Suppressor macrophage treated with lipopolysaccharide for 4 hours (primary cell): Measurements from ENCODE around the gene OR4Q3.
"Not testable (repeated sequence)": the region's sequence is repeated elsewhere in the genome, so short reads cannot be mapped to it uniquely, and the experiment has no call there.

Source experiments
- DNase-seq: peaks from one replicate; pipeline ENCODE4 v3.0.0-alpha.2; 2020

OR4Q3 gene

DNA sequence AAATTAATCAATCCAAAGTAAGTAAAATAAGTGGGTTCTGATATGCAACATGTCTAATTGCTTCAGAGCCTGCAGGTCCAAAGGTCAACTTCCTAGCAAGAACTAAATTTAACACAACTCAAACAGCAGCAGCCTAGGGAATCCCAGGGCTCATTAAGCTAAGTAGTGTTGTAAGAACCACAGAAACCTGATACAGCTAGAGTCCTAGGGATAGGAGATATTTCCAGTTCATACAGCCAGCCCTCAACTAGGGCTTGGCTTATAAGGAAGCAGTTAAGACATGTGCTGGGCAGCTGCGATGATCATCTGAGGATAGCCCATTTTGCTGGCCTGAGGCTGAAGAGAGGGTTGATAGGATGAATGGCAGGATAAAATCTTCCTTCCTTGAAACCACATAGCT, at the start of gene OR4Q3:
Gene OR4Q3 (plus strand): TSS at position 316 of the 400 bp plus-strand sequence.
- DNase-seq = no peak

DNA sequence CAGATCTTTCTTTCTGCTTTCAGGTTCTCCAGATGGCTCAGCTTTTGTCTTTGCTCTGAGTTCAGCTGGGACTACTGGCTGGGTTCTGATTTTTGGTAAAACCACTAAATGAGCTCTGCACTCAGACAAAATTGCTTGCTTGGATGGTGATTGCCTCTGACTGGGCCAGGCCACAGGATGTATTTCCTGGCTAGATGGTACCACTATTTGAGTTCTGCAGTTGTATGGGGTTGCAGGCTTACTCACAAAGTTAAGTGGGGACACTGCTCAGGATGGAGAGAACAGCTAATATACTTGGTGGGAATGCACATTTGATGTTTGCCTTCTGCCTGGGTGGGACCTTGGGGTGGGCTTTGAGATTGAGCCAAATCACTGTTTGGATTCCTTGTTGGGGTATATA, 14.0 kb upstream of the OR4Q3 start:
- DNase-seq = no peak

DNA sequence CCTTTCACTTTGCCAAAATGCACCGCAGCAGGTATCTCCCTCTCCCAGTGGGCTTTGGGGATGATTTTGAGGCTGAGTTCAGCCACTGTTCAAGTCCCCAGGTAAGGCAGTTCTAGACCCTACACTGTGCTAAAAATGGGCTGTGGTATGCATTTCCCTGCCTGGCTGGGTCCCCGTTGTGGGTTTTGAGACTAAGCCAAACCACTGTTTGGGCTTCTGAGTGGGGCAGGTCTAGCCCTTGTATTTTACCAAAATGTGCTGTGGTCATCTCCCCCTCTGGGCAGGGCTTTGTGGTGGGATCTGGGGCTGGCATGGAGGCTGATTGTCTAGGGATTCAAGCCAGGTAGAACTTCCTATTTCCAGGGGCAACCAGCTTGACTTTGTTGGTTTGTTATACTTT, 13.6 kb upstream of the OR4Q3 start:
- no peak for DNase-seq

DNA sequence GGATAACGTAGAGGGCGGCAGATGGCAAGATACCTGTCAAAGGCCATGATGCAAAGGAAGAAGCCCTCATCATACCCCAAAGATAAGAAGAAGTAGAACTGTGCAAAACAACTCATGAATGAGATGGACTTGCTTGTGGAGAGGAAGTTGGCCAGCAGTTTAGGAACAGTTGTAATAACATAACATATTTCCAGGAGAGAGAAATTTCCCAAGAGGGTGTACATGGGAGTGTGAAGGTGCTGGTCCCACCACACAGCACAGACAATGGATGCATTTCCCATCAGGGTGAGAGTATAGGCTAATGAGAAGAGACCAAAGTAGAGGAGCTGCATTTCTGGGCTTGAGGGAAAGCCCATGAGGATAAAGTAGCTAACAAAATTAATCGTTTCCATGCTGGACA, 9.5 kb upstream of the OR4Q3 start:
- not testable (repeated sequence) for DNase-seq

DNA sequence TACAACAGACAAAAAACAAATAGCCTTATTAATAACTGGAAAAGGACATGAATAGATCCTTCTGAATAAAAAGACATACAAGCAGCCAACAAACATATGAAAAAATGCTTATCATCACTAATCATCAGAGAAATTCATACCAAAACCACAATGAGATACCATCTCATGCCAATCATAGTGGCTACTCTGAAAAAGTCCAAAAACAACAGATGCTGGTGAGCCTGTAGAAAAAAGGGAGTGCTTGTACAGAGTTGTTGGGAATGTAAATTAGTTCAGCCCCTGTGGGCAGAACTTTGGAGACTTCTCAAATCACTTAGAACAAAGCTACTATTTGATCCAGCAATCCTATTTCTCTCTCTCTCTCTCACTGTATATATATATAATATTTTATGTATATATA, 8.9 kb downstream of the OR4Q3 start:
- DNase-seq = not testable (repeated sequence)

DNA sequence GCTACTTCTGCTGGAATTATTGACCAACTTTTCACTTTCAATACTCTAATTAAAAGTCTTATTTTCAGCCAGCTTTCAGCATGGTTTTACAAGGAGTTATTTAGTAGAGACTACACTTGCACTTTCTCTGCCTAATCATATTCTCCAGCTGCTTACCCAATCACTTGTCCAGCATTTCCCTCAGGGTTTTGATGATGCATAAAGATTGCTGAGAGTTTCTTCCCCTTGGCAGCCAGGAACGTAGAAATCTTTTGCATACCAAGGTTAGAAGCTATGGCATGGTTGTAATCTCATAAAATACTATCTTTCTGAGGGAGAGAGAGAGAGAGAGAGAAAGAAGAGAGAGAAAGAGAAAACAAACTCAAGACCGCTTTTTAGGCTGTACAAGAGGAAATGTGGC, 10.8 kb downstream of the OR4Q3 start:
- DNase-seq = no peak

DNA sequence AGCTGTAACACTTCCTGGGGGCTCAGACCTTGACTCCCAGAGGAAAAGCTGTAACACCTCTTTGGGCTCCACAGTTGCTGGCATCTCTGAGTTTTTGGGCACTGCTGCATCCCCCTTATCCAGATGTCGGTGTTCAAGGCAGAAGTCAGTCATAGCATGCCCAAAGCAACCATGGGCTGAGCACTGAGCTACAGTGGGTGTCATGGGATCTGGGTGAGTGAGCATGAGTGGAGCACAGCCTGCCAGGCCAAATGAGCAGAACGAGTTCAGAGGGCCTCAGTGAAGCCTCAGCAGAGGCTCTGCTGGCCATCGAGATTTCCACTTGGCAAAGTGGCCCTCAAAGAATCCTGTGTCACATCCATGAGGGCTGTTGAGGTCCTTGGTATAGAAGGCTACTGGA, 28.1 kb downstream of the OR4Q3 start:
- not testable (repeated sequence) for DNase-seq

DNA sequence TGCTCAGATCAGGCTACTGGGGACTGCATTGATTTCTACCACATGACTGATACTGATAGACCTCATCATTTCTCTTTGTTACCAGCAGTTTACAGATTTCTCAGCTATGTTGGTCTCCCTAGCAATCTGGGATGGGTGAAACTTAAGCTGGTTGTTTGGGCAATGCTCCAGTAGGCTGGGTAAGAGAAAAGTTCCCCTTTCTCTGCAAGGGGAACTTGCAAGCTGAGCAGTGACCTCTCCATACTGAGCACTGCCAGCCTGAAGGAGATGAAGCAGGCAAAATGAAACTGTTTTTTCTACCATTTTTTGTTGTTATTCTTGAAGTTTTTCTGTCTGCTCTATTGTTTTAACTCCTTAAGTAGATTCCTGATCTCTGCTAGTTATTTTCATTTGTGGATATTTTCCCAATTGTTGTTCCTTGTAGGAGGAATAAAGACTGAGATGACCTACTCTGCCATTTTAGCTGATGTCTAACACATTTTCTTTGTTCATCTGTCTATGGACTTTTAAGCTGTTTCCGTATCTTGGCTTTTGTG, 28.6 kb downstream of the OR4Q3 start:
- DNase-seq = peak; percentile 2

DNA sequence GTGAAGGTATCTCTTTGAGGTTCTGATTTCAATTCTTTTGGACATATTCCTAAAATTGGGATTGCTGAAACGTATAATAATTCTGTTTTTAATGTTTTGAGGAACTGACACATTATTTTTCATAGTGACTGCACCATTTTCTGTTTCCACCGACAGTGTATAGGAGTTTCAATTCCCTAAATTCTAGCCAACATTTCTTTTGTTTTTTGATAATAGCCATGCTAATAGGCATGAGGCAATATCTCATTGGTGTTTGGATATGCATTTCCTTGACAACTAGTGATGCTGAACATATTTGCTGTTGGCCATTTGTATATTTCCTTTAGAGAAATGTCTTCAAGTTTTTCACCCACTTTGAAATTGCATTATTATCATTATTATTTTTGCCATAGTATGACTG, 29.1 kb downstream of the OR4Q3 start:
- DNase-seq = peak; percentile 9

DNA sequence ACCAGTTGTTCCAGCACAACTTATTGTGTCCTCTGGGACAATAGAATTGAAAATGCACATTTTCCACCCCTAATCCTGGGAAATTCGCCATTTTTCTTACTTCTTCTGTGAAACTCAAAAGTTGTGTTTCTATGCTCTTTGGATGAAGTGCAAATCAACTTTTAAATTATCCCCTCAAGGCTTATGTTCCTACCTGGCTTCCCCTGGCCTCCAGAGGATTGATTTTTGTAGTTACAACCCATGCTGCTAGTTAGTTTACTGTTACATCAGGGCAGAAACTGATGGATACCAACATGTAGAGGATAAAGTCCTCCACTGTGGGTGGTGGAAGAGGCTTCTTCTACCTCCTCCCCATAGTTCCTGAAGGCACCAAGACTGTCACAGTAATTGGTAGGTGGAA, 29.8 kb downstream of the OR4Q3 start, which contains the start of gene OR4M1:
Gene OR4M1 (plus strand): TSS at position 301 of the 400 bp plus-strand sequence. CDS start 6,819 bp downstream, outside the sequence.
- not testable (repeated sequence) for DNase-seq

DNA sequence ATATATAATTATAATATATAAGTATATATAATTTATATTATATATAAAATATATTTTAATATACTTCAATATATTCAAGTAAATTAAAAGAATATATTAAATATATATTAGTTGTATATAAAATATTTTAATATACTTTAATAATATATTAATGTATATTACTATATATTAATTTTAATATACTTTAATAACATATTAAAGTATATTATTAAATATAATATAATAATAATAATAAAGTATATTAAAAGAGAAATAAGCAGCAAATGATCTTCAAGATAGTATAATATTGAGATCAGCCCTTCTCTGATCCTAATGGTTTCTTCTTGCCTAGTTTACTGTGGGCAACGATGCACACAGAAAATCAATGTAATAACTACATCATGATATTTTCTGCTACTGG, 32.2 kb downstream of the OR4Q3 start:
- no peak for DNase-seq

DNA sequence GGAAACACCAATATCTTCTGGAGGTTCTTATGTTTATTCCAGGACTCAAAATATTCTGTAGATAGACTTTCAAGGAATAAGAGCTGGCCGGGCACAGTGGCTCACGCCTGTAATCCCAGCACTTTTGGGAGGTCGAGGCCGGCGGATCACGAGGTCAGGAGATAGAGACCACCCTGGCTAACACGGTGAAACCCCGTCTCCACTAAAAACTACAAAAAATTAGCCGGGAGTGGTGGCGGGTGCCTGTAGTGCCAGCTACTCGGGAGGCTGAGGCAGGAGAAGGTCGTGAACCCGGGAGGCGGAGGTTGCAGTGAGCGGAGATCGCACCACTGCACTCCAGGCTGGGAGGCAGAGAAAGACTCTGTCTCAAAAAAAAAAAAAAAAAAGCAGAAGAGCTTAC, 42.5 kb downstream of the OR4Q3 start:
- DNase-seq = not testable (repeated sequence)

DNA sequence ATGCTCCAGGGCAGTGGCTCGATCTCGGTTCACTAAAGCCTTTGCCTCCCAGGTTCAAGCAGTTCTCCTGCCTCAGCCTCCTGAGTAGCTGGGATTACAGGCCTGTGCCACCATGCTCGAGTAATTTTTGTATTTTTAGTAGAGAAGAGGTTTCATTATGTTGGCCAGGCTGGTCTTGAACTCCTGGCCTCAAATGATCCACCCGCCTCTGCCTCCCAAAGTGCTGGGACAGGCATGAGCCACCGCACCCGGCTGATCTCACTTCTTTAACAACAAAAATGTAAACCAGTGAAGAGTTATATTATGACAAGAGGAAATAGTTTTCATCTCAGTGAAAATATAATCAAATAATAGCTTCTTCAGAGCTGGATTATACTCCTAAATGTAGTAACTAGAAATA, 43.9 kb downstream of the OR4Q3 start:
- DNase-seq = not testable (repeated sequence)

DNA sequence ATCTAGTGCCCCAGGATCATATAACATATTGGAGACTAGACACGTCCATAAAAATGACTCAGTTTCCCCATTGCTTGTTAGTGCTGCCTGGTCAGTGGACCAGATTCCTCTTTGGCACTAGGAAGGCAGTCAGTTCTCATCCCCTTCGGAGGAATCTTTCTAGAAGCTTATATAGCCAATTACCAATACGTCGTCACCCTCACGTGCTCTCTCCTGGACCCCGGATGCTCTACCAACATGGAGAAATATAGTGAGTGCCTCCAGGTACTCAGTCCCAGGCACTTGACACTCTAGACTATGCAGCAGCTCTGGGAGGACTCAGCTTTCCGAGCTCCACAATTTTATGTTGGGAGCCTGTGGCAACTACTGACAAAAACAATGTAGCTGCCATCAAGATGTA, 44.8 kb downstream of the OR4Q3 start:
- not testable (repeated sequence) for DNase-seq

DNA sequence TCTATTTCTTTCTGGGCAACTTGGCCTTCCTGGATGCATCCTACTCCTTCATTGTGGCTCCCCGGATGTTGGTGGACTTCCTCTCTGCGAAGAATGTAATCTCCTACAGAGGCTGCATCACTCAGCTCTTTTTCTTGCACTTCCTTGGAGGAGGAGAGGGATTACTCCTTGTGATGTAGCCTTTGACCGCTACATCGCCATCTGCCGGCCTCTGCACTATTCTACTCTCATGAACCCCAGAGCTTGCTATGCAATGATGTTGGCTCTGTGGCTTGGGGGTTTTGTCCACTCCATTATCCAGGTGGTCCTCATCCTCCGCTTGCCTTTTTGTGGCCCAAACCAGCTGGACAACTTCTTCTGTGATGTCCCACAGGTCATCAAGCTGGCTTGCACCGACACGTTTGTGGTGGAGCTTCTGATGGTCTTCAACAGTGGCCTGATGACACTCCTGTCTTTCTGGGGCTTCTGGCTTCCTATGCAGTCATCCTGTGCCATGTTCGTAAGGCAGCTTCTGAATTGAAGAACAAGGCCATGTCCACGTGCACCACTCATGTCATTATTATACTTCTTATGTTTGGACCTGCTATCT, 53.2 kb downstream of the OR4Q3 start:
- not testable (repeated sequence) for DNase-seq
